G401.6 (cell line): ENCODE data around the gene STRADA.
"Not testable (repeated sequence)": the region's sequence is repeated elsewhere in the genome, so short reads cannot be mapped to it uniquely, and the experiment has no call there.

Experiments used
- FAIRE-seq: peaks from 2 replicates; lab custom pipeline; 2012; peaks lifted over from hg19 to GRCh38; lab: Jason Lieb, UNC

Gene STRADA

GRCh38 chr17:63753215-63753614 lies 11.6 kb upstream of the STRADA start:
- FAIRE-seq = no peak

GRCh38 chr17:63752707-63753106 lies 11.1 kb upstream of the STRADA start:
- no peak for FAIRE-seq

- no peak for FAIRE-seq
These were observed 10.2 kb upstream of the STRADA start for GRCh38 chr17:63751806-63752205.

DNA sequence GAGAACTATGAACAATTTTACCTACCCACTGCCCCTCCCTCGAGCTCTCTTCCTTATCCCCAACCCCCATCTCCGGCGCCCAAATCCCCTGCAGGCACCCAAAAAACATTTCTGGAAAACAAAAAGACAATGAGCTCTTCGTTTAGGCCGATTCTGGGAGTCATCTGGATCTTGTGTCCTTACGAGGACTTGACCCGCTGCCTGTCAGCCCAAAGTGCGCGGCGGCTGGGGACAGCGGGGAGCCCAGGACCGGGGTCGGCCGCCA lies 524 bp downstream of the STRADA start:
- no peak for FAIRE-seq

GRCh38 chr17:63740464-63741142 lies 996 bp downstream of the STRADA start:
- FAIRE-seq = no peak

- FAIRE-seq = no peak
These were observed 5.9 kb downstream of the STRADA start for GRCh38 chr17:63735691-63736090.

DNA sequence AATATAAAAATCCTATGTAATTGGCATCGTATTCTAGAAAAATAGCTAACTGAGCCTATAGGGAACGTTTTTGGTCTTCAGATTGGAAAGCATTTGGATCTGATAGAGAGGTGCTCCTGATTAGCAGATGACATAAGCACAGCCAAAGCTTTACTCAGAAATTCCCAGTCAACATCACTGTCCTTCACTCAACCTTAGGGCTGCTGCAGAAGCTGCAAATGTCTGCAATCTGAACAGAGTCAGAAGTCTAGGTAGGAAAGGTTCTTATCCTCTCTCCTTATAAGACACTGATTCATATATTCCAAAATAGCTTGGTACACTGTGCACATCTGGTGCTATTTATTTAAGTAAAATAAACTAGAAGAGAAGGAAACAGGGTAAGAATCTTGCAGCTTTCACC lies 19.2 kb downstream of the STRADA start:
- FAIRE-seq = no peak

DNA sequence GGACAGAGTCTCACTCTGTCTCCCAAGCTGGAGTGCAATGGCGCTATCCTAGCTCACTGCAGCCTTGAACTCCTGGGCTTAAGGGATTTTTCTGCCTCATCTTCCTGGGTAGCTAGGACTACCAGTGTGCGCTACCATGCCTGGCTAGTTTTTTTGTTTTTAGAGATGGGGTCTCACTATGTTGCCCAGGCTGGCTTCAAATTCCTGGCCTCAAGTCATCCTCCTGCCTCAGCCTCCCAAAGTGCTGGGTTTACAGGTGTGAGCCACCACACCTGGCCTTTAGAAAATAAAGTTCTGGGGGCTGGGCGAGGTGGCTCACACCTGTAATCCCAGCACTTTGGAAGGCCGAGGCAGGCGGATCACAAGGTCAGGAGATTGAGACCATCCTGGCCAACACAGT lies 21.4 kb downstream of the STRADA start:
- FAIRE-seq = not testable (repeated sequence)

DNA sequence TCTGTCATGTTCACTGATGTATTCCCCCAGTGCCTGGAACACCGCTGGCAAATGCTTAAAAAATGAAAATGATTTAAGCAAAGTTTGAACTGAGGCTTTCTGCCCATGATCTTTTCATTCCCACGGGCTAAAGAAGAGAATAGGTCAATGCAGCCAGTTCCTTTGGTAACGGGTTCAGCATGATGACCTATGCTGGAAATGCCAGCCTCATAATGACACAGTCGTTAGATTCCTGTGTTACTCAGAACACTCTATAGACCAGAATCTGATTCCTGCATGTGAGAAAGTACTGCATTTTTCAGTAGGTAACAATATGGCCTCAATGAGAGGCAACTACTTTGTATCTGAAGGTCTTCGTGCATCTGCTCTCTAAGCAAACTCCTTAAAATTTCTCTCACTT lies 22.6 kb downstream of the STRADA start:
- no peak for FAIRE-seq

- no peak for FAIRE-seq
These were observed 25.2 kb downstream of the STRADA start for GRCh38 chr17:63716426-63716825.

DNA sequence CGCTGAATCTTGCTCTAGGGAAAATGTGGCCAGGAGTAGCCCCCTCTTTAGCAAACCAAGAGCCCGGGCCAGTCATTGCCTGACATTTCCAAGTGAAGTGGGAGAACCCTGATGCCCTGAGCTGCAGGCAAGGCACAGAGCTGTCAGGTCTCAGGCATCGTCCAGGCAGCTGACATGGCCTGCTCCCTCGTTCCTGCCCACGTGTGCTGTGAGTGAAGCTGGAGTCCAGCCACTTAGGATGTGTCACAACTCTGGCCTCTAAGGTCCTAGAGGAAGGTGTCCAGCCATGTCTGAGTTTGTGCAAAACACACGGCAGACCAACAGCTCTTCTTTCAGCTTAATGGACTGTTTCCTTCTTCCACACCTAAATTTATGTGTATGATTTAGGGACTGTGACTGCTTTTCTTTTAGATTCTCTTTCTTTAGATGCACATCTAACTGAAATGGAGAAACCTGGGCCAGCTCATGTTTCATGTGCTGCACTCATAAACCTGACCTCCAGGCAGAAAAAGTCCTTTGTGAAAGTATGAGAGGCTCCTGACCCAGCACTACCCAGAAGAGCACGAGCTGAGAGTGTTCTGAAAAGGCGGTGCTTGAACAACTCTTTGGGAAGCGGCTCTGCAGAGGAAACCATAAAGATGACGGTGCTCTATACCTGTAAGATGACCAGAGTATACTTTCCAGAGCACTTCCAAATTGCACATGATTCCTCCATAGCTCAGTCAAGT lies 26.9 kb downstream of the STRADA start:
- no peak for FAIRE-seq

DNA sequence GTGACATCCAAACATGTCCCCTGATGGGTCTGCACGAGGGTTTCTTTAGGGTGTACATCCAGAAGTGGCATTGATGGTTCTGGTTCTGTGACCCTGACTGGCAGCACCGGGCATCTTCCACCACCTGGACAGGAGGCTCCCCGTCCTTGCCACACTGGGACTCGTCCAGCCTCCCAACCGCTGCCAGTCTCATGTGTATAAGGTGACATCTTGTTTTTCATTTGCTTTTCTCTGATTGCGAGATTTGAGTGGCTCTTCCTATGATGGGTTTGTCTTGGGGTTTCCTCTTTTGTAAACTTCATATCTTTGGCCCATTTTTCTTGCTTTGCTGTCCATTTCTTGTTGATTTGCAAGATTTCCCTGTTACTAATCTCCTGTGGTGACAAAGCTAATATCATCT lies 32.5 kb downstream of the STRADA start:
- FAIRE-seq = no peak

GRCh38 chr17:63707151-63707550 lies 34.4 kb downstream of the STRADA start:
- no peak for FAIRE-seq

GRCh38 chr17:63706336-63707082 lies 35.1 kb downstream of the STRADA start:
- no peak for FAIRE-seq

DNA sequence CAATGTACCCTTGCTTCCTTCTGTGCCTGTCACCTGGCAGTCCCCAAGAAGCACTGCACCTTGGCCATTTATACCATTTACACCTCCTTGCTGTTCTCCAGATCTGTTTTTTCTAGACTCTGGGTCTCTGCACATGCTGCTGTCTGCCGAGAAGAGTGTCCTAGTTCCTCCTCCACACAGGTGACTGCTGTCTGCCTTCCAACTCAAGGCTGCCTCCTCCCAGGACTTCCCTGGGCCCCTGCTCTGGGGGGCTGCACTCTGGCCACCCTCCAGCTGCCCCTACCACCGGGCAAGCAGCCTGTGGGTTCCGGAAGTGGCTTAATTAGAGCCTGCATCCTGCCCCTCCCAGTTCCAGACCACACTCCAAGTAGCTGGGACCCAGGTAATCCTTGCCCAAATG lies 35.9 kb downstream of the STRADA start:
- FAIRE-seq = no peak

GRCh38 chr17:63704836-63705235 lies 36.8 kb downstream of the STRADA start:
- no peak for FAIRE-seq

DNA sequence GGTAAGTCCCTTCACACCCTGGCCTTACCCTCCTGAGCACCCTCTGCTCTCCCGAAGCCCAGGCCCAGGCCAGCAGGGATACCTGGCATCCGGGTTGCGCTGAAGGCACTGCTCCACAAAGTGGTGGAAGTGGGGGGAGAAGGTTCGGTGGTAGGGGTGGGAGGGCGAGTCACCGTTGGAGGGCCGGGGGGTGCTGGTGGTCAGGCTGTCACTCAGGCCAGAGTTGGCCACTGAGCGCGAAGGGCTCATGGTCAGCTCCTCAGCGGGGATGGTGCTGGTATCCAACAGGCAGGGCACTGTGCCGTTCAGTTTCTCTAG lies 37.4 kb downstream of the STRADA start:
- FAIRE-seq = no peak

- no peak for FAIRE-seq
These were observed 37.9 kb downstream of the STRADA start for GRCh38 chr17:63703556-63704258.

DNA sequence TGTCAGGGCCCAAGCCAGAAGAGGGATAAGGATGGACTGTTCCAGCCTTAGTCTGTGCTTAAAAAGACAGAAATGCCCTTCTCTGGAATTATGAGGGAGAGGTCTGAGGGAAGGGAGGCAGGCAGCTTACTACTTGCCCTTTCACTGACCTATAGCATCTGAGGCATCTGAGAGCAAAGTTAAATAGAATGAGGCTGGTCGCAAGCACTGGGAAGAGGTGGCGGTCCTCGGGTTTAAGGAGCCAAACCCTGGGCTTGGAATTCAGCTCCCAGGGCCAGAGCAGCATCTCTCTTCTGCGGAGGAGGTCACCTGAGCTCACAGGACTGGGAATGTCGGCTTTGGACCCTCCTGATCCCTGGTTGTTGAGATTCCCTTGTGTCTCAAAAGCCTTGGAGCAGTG lies 38.6 kb downstream of the STRADA start:
- FAIRE-seq = no peak

GRCh38 chr17:63702721-63703015 lies 38.9 kb downstream of the STRADA start:
- no peak for FAIRE-seq

DNA sequence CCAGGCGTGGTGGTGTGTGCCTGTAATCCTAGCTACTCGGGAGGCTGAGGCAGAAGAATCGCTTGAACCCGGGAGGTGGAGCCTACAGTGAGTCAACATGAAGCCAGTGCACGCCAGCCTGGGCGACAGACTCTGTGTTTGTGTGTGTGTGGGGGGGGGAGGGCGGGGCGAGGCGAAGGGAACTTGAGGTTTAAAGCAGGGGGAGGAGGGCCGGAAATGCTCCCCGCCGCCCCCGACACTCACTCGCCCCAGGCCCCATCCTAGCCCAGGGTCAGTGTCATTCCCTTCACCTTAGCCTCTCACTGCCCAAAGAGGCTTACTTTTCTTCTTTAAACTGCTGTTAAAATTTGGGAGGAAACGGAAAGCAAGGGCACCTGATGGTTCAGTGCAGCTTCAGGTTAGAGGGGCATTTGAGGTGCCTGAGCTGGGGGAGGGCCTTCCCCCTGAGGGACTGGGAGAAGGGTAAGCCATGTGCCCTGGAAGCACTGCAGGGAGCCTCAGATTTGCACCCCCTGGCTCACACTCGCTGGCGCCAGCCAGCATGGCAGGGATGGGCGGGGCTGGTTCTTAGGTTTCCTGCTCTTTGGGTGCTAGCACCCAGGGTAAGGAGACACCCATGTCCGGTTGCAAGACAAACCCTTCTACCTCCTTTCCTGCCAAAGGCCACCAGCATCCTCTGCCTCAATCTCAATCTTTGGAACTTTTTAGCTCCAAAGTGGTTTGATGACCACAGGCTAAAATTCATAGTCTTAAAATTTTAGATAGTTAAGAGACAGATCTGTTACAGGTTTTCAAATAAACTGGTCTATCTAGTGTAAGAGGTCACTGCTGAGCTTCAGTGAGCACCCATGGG lies 39.5 kb downstream of the STRADA start:
- FAIRE-seq = no peak

DNA sequence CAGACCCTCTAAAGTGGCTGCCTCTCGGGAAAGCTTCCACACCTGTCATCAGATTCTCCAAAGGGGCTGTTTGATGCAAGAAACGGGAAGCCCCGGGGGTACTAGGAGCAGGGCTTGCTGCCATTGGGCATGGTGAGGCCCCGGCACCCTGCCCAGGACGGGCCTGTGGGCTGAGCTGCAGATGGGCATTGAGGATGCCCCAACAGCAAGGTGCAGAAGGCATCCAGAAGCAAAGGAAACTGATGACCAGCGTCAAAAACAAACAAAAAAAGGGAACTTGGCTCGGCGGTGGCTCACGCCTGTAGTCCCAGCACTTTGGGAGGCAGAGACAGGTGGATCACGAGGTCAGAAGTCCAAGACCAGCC lies 40.2 kb downstream of the STRADA start:
- FAIRE-seq = no peak
